Measurements from ENCODE around the gene LRRC3.

- TF ChIP-seq, protein P1, sequence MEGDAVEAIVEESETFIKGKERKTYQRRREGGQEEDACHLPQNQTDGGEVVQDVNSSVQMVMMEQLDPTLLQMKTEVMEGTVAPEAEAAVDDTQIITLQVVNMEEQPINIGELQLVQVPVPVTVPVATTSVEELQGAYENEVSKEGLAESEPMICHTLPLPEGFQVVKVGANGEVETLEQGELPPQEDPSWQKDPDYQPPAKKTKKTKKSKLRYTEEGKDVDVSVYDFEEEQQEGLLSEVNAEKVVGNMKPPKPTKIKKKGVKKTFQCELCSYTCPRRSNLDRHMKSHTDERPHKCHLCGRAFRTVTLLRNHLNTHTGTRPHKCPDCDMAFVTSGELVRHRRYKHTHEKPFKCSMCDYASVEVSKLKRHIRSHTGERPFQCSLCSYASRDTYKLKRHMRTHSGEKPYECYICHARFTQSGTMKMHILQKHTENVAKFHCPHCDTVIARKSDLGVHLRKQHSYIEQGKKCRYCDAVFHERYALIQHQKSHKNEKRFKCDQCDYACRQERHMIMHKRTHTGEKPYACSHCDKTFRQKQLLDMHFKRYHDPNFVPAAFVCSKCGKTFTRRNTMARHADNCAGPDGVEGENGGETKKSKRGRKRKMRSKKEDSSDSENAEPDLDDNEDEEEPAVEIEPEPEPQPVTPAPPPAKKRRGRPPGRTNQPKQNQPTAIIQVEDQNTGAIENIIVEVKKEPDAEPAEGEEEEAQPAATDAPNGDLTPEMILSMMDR (tag by site-specific recombination; IDR thresholded peaks at IDR 0.05) = no peak
- peak; percentile 93 for TF ChIP-seq KLF9 (tag by site-specific recombination; IDR thresholded peaks at IDR 0.05; ENCODE audit: low read depth)
- peak; percentile 77 for TF ChIP-seq SP2 (tag by site-specific recombination; IDR thresholded peaks at IDR 0.05)
- no peak for TF ChIP-seq ZNF148 (tag by site-specific recombination; IDR thresholded peaks at IDR 0.05; ENCODE audit: borderline replicate concordance)
- no peak for TF ChIP-seq TCF7L2 (IDR thresholded peaks at IDR 0.05; ENCODE audit: borderline replicate concordance, low read depth, low read length)
- TF ChIP-seq SP7 (tag by site-specific recombination; IDR thresholded peaks at IDR 0.05) = no peak
- TF ChIP-seq ZNF521 (tag by site-specific recombination; IDR thresholded peaks at IDR 0.05) = no peak
- TF ChIP-seq ZNF416 (tag by site-specific recombination; IDR thresholded peaks at IDR 0.05) = no peak
- TF ChIP-seq, protein P2, sequence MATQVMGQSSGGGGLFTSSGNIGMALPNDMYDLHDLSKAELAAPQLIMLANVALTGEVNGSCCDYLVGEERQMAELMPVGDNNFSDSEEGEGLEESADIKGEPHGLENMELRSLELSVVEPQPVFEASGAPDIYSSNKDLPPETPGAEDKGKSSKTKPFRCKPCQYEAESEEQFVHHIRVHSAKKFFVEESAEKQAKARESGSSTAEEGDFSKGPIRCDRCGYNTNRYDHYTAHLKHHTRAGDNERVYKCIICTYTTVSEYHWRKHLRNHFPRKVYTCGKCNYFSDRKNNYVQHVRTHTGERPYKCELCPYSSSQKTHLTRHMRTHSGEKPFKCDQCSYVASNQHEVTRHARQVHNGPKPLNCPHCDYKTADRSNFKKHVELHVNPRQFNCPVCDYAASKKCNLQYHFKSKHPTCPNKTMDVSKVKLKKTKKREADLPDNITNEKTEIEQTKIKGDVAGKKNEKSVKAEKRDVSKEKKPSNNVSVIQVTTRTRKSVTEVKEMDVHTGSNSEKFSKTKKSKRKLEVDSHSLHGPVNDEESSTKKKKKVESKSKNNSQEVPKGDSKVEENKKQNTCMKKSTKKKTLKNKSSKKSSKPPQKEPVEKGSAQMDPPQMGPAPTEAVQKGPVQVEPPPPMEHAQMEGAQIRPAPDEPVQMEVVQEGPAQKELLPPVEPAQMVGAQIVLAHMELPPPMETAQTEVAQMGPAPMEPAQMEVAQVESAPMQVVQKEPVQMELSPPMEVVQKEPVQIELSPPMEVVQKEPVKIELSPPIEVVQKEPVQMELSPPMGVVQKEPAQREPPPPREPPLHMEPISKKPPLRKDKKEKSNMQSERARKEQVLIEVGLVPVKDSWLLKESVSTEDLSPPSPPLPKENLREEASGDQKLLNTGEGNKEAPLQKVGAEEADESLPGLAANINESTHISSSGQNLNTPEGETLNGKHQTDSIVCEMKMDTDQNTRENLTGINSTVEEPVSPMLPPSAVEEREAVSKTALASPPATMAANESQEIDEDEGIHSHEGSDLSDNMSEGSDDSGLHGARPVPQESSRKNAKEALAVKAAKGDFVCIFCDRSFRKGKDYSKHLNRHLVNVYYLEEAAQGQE (tag by site-specific recombination; IDR thresholded peaks at IDR 0.05) = no peak
- TF ChIP-seq ZSCAN30 (tag by site-specific recombination; IDR thresholded peaks at IDR 0.05) = no peak
- TF ChIP-seq, protein P3, sequence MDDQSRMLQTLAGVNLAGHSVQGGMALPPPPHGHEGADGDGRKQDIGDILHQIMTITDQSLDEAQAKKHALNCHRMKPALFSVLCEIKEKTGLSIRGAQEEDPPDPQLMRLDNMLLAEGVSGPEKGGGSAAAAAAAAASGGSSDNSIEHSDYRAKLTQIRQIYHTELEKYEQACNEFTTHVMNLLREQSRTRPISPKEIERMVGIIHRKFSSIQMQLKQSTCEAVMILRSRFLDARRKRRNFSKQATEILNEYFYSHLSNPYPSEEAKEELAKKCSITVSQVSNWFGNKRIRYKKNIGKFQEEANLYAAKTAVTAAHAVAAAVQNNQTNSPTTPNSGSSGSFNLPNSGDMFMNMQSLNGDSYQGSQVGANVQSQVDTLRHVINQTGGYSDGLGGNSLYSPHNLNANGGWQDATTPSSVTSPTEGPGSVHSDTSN (CRISPR knock-in tag; IDR thresholded peaks at IDR 0.05) = no peak
- TF ChIP-seq, protein P4, sequence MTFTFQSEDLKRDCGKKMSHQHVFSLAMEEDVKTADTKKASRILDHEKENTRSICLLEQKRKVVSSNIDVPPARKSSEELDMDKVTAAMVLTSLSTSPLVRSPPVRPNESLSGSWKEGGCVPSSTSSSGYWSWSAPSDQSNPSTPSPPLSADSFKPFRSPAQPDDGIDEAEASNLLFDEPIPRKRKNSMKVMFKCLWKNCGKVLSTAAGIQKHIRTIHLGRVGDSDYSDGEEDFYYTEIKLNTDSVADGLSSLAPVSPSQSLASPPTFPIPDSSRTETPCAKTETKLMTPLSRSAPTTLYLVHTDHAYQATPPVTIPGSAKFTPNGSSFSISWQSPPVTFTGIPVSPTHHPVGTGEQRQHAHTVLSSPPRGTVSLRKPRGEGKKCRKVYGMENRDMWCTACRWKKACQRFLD (tag by site-specific recombination; IDR thresholded peaks at IDR 0.05) = no peak
Measured at GRCh38 chr21:44454747-44455523, at the start of gene LRRC3.

Data from HEK293 (cell line).